Erythroblast (primary cell): ENCODE data around the gene IMPDH1.

Source experiments
- GATA1 ChIP-seq: IDR thresholded peaks from 2 replicates; pipeline ENCODE4 v1.6.1; 2011; ENCODE audit warnings: low read depth, mild to moderate bottlenecking, control low read depth, low read length, moderate library complexity
- POLR2A ChIP-seq: IDR thresholded peaks from 2 replicates; pipeline ENCODE4 v1.6.1; 2011; ENCODE audit warnings: mild to moderate bottlenecking, low read length

GRCh38 chr7:128407751-128408708 is 1.8 kb downstream of the IMPDH1 start:
- no peak for TF ChIP-seq POLR2A
- TF ChIP-seq GATA1: no peak
